ENCODE measurements around the gene ETV6. TPM values are rescaled to one million over a fixed set of nuclear protein-coding genes. Genes with fewer than 3 reads are reported as not detected.

The ETV6 gene
- polyA plus RNA-seq, 2 of the 4 experiments (the other 2 are of a cell fraction), result 4.0 to 7.0 TPM

DNA sequence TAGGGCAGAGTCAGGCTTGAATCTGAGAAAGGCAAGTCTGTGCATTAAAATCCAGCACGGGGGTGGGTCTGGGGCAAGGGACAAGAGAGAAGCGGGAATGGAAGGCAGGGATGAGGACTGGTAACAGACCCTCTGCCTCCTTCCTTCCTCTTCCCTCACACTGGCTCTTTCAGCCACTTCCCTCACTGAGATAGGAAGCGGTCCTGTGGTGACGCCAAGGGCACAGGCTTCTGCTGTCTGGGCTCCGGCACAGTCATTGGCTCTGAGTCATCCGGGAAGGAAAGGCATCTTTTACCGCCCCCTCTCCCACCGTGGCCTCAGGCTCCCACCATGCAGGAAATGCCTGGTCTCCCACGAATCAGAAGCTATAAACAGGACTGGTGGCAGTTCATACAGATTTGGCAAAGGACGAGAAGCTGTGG, 70.2 kb downstream of the ETV6 start:
- 0 out of 3 replicates have a peak, but pooled peaks cover 3% of the 10 kb centered on the region for H3K4me1 ChIP-seq
- H3K4me2 ChIP-seq, result no peak overlapping the region
- peak in 1 of 2 experiments; percentile 56; a peak in 3 of 6 replicates for ATAC-seq
- no peak overlapping the region for H3K4me3 ChIP-seq
- no peak for TF ChIP-seq RAD21 (conservative IDR thresholded peaks at IDR 0.05 in 1 of 2, IDR thresholded peaks at IDR 0.05 in 1 of 2)
- TF ChIP-seq FOXS1 (CRISPR knock-in tag; IDR thresholded peaks at IDR 0.05), result no peak
- no peak for TF ChIP-seq POLR2AphosphoS2 (conservative IDR thresholded peaks at IDR 0.05; ENCODE audit: low read length)
- CTCF ChIA-PET, result interaction anchor here (1.0 kb wide), 1 partner anchor 313 kb away, joined by 3 read pairs; no protein-coding TSS in a partner anchor
- H3K27ac ChIP-seq, result no peak overlapping the region
- 73% methylated on average over 10 of the region's 10 CpGs for WGBS (ENCODE audit: missing lambda C conversion rate)
- POLR2A ChIA-PET, result no interaction called here
- FAIRE-seq, result no peak
- no peak for DNase-seq (ENCODE audit: low read depth in 1 of 2, low spot score in 1 of 2)
- no peaks in the 10 kb centered on the region for H3K9me3 ChIP-seq

DNA sequence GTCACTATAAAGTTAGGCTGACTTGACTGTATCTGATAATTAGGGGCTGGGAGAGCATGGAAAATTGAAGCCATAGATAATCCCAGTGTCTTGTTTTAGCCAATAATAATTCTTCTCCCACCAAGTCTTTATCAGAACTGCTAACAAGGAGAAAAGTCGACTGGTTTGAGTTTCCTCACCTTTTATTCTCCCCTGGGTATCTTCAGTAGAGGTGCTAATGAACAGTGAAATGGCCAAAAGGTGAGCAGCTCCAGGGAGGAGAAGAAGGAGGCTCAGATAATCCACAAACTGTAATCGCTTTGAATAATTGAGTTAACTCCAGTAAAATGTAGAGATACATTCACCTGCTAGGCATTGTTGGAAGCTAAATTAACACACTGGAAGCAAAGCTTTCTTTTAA, 72.6 kb downstream of the ETV6 start:
- POLR2A ChIA-PET, result no interaction called here
- FAIRE-seq (no peak), DNase-seq (ENCODE audit: low read depth in 1 of 2, low spot score in 1 of 2) (no peak), ATAC-seq (no peak)
- Histone ChIP-seq H3K4me3 (no peak overlapping the region), H3K4me2 (no peak overlapping the region), H3K27ac (no peak overlapping the region), H3K4me1 (0 out of 3 replicates have a peak, but pooled peaks cover 3% of the 10 kb centered on the region), H3K9me3 (no peaks in the 10 kb centered on the region)
- TF ChIP-seq, protein P1, sequence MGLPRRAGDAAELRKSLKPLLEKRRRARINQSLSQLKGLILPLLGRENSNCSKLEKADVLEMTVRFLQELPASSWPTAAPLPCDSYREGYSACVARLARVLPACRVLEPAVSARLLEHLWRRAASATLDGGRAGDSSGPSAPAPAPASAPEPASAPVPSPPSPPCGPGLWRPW (IDR thresholded peaks at IDR 0.05), result no peak
- TF ChIP-seq JUN (IDR thresholded peaks at IDR 0.05), result no peak
- TF ChIP-seq FOSB (CRISPR knock-in tag; IDR thresholded peaks at IDR 0.05), result no peak
- no peak for TF ChIP-seq NFE2L2 (conservative IDR thresholded peaks at IDR 0.05; ENCODE audit: low read length)
- TF ChIP-seq SREBF2 (IDR thresholded peaks at IDR 0.05), result no peak
- no peak for TF ChIP-seq POLR2A (IDR thresholded peaks at IDR 0.05; ENCODE audit: low read length)
- TF ChIP-seq FOSL2 (IDR thresholded peaks at IDR 0.05), result no peak
- TF ChIP-seq FOSL2 (CRISPR knock-in tag; IDR thresholded peaks at IDR 0.05), result no peak
- TF ChIP-seq NR3C1 (IDR thresholded peaks at IDR 0.05), result no peak
- TF ChIP-seq CHD2 (IDR thresholded peaks at IDR 0.05; ENCODE audit: low read length, partially characterized antibody), result no peak
- CTCF ChIA-PET, result no interaction called here
- WGBS (ENCODE audit: missing lambda C conversion rate), result 57% methylated on average over 2 of the region's 2 CpGs

DNA sequence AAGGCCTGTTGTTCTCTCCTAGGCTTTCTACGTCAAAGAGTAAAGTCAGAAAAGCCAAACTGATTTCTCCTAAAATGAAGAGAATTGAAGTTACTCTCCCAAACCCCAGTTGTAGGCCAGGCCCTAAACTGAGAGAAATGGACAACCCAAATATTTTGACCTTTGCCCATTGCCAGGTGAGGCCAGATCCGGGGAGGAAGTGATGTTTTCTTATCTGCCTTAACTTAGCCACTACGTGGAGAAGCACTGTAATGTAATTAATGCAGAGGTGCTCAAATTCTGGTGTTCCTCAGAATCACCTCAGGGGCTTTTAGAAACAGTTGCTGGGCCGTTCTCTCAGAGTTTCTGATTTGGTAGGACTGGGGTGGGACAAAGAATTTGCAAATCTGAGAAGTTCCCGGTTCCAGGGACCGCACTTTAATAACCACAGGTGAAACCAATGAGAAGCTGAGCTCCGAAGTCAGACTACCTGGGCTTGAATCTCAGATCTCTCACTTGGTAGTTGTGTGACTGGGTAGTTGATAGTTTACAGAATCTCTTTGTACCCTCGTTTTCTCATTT, 73.2 kb downstream of the ETV6 start:
- no peak overlapping the region for H3K4me2 ChIP-seq
- no peaks in the 10 kb centered on the region for H3K9me3 ChIP-seq
- 82% methylated on average over 8 of the region's 8 CpGs for WGBS (ENCODE audit: missing lambda C conversion rate)
- 0 out of 3 replicates have a peak, but pooled peaks cover 2% of the 10 kb centered on the region for H3K4me1 ChIP-seq
- no peak for FAIRE-seq
- no peak for ATAC-seq
- TF ChIP-seq, protein P2, sequence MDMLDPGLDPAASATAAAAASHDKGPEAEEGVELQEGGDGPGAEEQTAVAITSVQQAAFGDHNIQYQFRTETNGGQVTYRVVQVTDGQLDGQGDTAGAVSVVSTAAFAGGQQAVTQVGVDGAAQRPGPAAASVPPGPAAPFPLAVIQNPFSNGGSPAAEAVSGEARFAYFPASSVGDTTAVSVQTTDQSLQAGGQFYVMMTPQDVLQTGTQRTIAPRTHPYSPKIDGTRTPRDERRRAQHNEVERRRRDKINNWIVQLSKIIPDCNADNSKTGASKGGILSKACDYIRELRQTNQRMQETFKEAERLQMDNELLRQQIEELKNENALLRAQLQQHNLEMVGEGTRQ (IDR thresholded peaks at IDR 0.05), result no peak
- TF ChIP-seq RNF2 (IDR thresholded peaks at IDR 0.05; ENCODE audit: borderline replicate concordance, low read depth) (no peak), FOXS1 (CRISPR knock-in tag; IDR thresholded peaks at IDR 0.05) (no peak), GATA3 (IDR thresholded peaks at IDR 0.05; ENCODE audit: borderline replicate concordance) (no peak), CBX8 (IDR thresholded peaks at IDR 0.05) (no peak), PHF8 (IDR thresholded peaks at IDR 0.05; ENCODE audit: borderline replicate concordance, low read depth) (no peak), ZSCAN20 (CRISPR knock-in tag; IDR thresholded peaks at IDR 0.05) (no peak), HDAC2 (IDR thresholded peaks at IDR 0.05) (no peak), CHD2 (IDR thresholded peaks at IDR 0.05; ENCODE audit: low read length, partially characterized antibody) (no peak), KDM1A (IDR thresholded peaks at IDR 0.05; ENCODE audit: low read depth) (no peak), TFCP2L1 (CRISPR knock-in tag; IDR thresholded peaks at IDR 0.05) (no peak), NPAS2 (CRISPR knock-in tag; IDR thresholded peaks at IDR 0.05; ENCODE audit: borderline replicate concordance) (no peak), RFX5 (IDR thresholded peaks at IDR 0.05) (no peak)
- TF ChIP-seq, protein P3, sequence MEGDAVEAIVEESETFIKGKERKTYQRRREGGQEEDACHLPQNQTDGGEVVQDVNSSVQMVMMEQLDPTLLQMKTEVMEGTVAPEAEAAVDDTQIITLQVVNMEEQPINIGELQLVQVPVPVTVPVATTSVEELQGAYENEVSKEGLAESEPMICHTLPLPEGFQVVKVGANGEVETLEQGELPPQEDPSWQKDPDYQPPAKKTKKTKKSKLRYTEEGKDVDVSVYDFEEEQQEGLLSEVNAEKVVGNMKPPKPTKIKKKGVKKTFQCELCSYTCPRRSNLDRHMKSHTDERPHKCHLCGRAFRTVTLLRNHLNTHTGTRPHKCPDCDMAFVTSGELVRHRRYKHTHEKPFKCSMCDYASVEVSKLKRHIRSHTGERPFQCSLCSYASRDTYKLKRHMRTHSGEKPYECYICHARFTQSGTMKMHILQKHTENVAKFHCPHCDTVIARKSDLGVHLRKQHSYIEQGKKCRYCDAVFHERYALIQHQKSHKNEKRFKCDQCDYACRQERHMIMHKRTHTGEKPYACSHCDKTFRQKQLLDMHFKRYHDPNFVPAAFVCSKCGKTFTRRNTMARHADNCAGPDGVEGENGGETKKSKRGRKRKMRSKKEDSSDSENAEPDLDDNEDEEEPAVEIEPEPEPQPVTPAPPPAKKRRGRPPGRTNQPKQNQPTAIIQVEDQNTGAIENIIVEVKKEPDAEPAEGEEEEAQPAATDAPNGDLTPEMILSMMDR (IDR thresholded peaks at IDR 0.05), result no peak
- TF ChIP-seq, protein P4, sequence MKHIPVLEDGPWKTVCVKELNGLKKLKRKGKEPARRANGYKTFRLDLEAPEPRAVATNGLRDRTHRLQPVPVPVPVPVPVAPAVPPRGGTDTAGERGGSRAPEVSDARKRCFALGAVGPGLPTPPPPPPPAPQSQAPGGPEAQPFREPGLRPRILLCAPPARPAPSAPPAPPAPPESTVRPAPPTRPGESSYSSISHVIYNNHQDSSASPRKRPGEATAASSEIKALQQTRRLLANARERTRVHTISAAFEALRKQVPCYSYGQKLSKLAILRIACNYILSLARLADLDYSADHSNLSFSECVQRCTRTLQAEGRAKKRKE (CRISPR knock-in tag; IDR thresholded peaks at IDR 0.05; ENCODE audit: low read depth), result no peak
- DNase-seq (ENCODE audit: low read depth in 1 of 2, low spot score in 1 of 2), result no peak
- no peak overlapping the region for H3K27ac ChIP-seq
- ChIA-PET CTCF (no interaction called here), POLR2A (no interaction called here)
- no peak overlapping the region for H3K4me3 ChIP-seq

Data from A549 (cell line).